ENCODE results near the gene ZBTB42. TPM values are rescaled to one million over a fixed set of nuclear protein-coding genes. Genes with fewer than 3 reads are reported as not detected.

ZBTB42 gene
- total and polyA plus RNA-seq, 2 of the 4 experiments (the other 2 are of a cell fraction), result 1.3 to 2.3 TPM

- H3K27ac ChIP-seq (ENCODE audit: insufficient read depth, low read length), result no peak overlapping the region
- no peaks in the 10 kb centered on the region for H3K27me3 ChIP-seq (ENCODE audit: control insufficient read depth, insufficient read depth, low read length)
- ATAC-seq (ENCODE audit: low read depth) (no peak), DNase-seq (no peak)
- no peak overlapping the region for H3K9ac ChIP-seq (ENCODE audit: low read depth, low read length)
- TSS peak; percentile 96 for BruUV-seq (replicated peaks)
- POLR2A ChIA-PET (ENCODE audit: unreplicated experiment), result no interaction called here
- CTCF ChIA-PET, result interaction anchor here (0.6 to 1.6 kb wide), 2 partner anchors 58 to 267 kb away, joined by 4 read pairs; no protein-coding TSS in a partner anchor
- H2AK9ac ChIP-seq (replicated peaks; ENCODE audit: low read depth, low read length, poor library complexity), result no peak overlapping the region
- H3K4me1 ChIP-seq (ENCODE audit: control insufficient read depth, insufficient read depth, low read length), result peaks cover 5% of the 10 kb centered on the region
- no peaks in the 10 kb centered on the region for H3K9me1 ChIP-seq (ENCODE audit: insufficient read depth, low read length)
- H2AFZ ChIP-seq (replicated peaks; ENCODE audit: low read length, poor library complexity), result peak overlapping the region; percentile 75
- H3K23ac ChIP-seq (ENCODE audit: low read depth, low read length), result no peak overlapping the region
- peaks cover 0 to 6% of the 10 kb centered on the region in 2 experiments; a peak in 1 of 4 replicates for H3K79me1 ChIP-seq (ENCODE audit: low read depth in 1 of 2, low read length in 2 of 2)
- H3K14ac ChIP-seq (replicated peaks; ENCODE audit: low read depth, low read length), result no peak overlapping the region
- TF ChIP-seq NFE2L2 (IDR thresholded peaks at IDR 0.05; ENCODE audit: low read depth, low read length), result no peak
- H4K91ac ChIP-seq (ENCODE audit: insufficient read depth, low read depth, low read length), result no peak overlapping the region
- no peak overlapping the region for H3K56ac ChIP-seq (ENCODE audit: extremely low read depth, insufficient read depth, low read length)
- no peak overlapping the region for H3K4me3 ChIP-seq (ENCODE audit: insufficient read depth, low read depth, low read length)
- H2BK5ac ChIP-seq (ENCODE audit: low read depth, low read length, poor library complexity, severe bottlenecking), result no peak overlapping the region
- H3K4ac ChIP-seq (ENCODE audit: low read depth, low read length), result no peak overlapping the region
- no peak overlapping the region for H2BK20ac ChIP-seq (ENCODE audit: low read depth, low read length)
- H4K20me1 ChIP-seq (ENCODE audit: insufficient read depth, low read length), result peaks cover 18% of the 10 kb centered on the region
- no peak overlapping the region for H2AK5ac ChIP-seq (ENCODE audit: low read depth, low read length)
- 93% methylated on average over 5 of the region's 18 CpGs; no CpG with 5 or more reads in 1 of the 2 experiments for WGBS, 2 experiments (ENCODE audit: extremely low coverage in 2 of 2, insufficient read length in 1 of 2)
- in situ Hi-C loops (cut with MboI; ENCODE audit: low sequenced_read_pairs), result loop anchor here (5.0 kb wide), 1 partner anchor 53 kb away; no protein-coding TSS in a partner anchor
- no peak overlapping the region for H4K8ac ChIP-seq (ENCODE audit: low read depth in 2 of 2, low read length in 2 of 2)
- dilution Hi-C loops (cut with HindIII; ENCODE audit: low sequenced_read_pairs, unreplicated experiment), result no loop called here
- H2BK120ac ChIP-seq (ENCODE audit: low read depth, low read length), result no peak overlapping the region
- intact Hi-C loops (cut with micrococcal nuclease), result no loop called here
- H3K36me3 ChIP-seq (ENCODE audit: control insufficient read depth, insufficient read depth, low read length), result peaks cover 40% of the 10 kb centered on the region
- H3K9me3 ChIP-seq (ENCODE audit: control insufficient read depth, insufficient read depth, low read length), result no peaks in the 10 kb centered on the region; the same call in 1 of the 2 replicates
- H3K18ac ChIP-seq (ENCODE audit: low read depth, low read length), result no peak overlapping the region
- H4K5ac ChIP-seq (ENCODE audit: low read depth, low read length), result no peak overlapping the region
- H3K4me2 ChIP-seq (ENCODE audit: low read depth, low read length), result no peak overlapping the region
- no peak overlapping the region for H2BK15ac ChIP-seq (ENCODE audit: low read depth, low read length)
Observed at GRCh38 chr14:104769324-104770071, 31.4 kb upstream of the ZBTB42 start.
